Activated CD4-positive, alpha-beta T cell treated with anti-CD3 and anti-CD28 coated beads for 36 hours (primary cell): ENCODE measurements around the gene AP2A2. TPM values are rescaled to one million over a fixed set of nuclear protein-coding genes. Genes with fewer than 3 reads are reported as not detected.

Experiments
- ATAC-seq: fragments of 200-7000 bp; cut with Tn5 transposase; one replicate; pipeline ENCODE4 v1.10.0; 2021; ENCODE audit warnings: mild to moderate bottlenecking, moderate library complexity
- CTCF ChIA-PET: fragments of 350-600 bp; sonication (Branson Sonifier 250); formaldehyde crosslinking; loops from one replicate; lab custom pipeline; 2021; ENCODE audit warnings: antibody characterized with exemption; lab: Charles Lee
- POLR2A ChIA-PET: fragments of 350-600 bp; sonication (Branson Sonifier 250); formaldehyde crosslinking; loops from one replicate; lab custom pipeline; 2021; ENCODE audit warnings: antibody characterized with exemption, inconsistent platforms; lab: Charles Lee
- DNase-seq: peaks from one replicate; pipeline ENCODE4 v3.0.0-alpha.2; 2020
- H3K27ac Mint-ChIP-seq: one replicate; pipeline ENCODE4 v1.8.0; 2021; ENCODE audit warnings: mixed read lengths
- H3K27me3 Mint-ChIP-seq: one replicate; pipeline ENCODE4 v1.8.0; 2021; ENCODE audit warnings: mixed read lengths
- H3K36me3 Mint-ChIP-seq: one replicate; pipeline ENCODE4 v1.8.0; 2021; ENCODE audit warnings: low read depth, mixed read lengths
- H3K4me1 Mint-ChIP-seq: one replicate; pipeline ENCODE4 v1.8.0; 2021; ENCODE audit warnings: mixed read lengths
- H3K4me3 Mint-ChIP-seq: one replicate; pipeline ENCODE4 v1.8.0; 2021; ENCODE audit warnings: mild to moderate bottlenecking, moderate library complexity, mixed read lengths
- H3K9me3 Mint-ChIP-seq: one replicate; pipeline ENCODE4 v1.8.0; 2021; ENCODE audit warnings: low read depth, mixed read lengths
- intact Hi-C, 2 experiments: fragments of 100-400 bp; cut with DNase I in 1 of 2; cut with micrococcal nuclease in 1 of 2; formaldehyde crosslinking; loops; one replicate each; pipeline versions ENCODE4 v1.14.2 to v1.15.1; 2022 to 2024; cut with DNase I, micrococcal nuclease
- total RNA-seq, 2 experiments: library from RNA; stranded (reverse); gene quantifications; one replicate each; pipeline ENCODE4 v1.2.3, GENCODE V29; 2021

Gene AP2A2
- total RNA-seq, 2 experiments from 2014 or later = 43.5 to 71.6 TPM

GRCh38 chr11:926341-926916 is 759 bp downstream of the AP2A2 start:
- Mint-ChIP-seq H3K27ac (peak overlapping the region; percentile 86), H3K36me3 (peaks cover 8% of the 10 kb centered on the region), H3K4me1 (peaks cover 40% of the 10 kb centered on the region), H3K4me3 (peak overlapping the region; percentile 80), H3K9me3 (no peaks in the 10 kb centered on the region), H3K27me3 (no peaks in the 10 kb centered on the region)
- ATAC-seq (no peak), DNase-seq (peak; percentile 24)
- intact Hi-C loops = loop anchor here (5.0 kb wide), 3 partner anchors 36 to 646 kb away; partner anchors contain the start of gene DUSP8 (in 1 of the 2)
- CTCF ChIA-PET = interaction anchor here (1.1 kb wide), 1 partner anchor 348 kb away, joined by 3 read pairs; no protein-coding TSS in a partner anchor
- POLR2A ChIA-PET = no interaction called here

- ChIA-PET POLR2A (interaction anchor here (0.7 kb wide), 1 partner anchor 8 kb away, joined by 3 read pairs; no protein-coding TSS in a partner anchor), CTCF (interaction anchor here (0.6 to 1.0 kb wide), 2 partner anchors 10 to 17 kb away, joined by 3 to 4 read pairs; no protein-coding TSS in a partner anchor)
- ATAC-seq (peak; percentile 37), DNase-seq (peak; percentile 47)
- peaks cover 50% of the 10 kb centered on the region for H3K4me1 Mint-ChIP-seq
- intact Hi-C loops = loop anchor here (5.0 kb wide), 3 partner anchors 34 to 644 kb away; partner anchors contain the start of gene DUSP8 (in 1 of the 2)
- H3K9me3 Mint-ChIP-seq = no peaks in the 10 kb centered on the region
- H3K27ac Mint-ChIP-seq = no peak overlapping the region
- peak overlapping the region; percentile 80 for H3K4me3 Mint-ChIP-seq
- H3K36me3 Mint-ChIP-seq = peaks cover 8% of the 10 kb centered on the region
- H3K27me3 Mint-ChIP-seq = no peaks in the 10 kb centered on the region
Observed at GRCh38 chr11:927871-928270, 2.2 kb downstream of the AP2A2 start.

- CTCF ChIA-PET = interaction anchor here (0.9 to 1.0 kb wide), 3 partner anchors 9 to 23 kb away, joined by 4 read pairs; no protein-coding TSS in a partner anchor
- intact Hi-C loops = loop anchor here (5.0 kb wide), 3 partner anchors 34 to 644 kb away; partner anchors contain the start of gene DUSP8 (in 1 of the 2)
Observed at GRCh38 chr11:928786-929185, 3.1 kb downstream of the AP2A2 start.

GRCh38 chr11:929405-929804 is 3.7 kb downstream of the AP2A2 start:
- DNase-seq = no peak
- ATAC-seq = no peak
- H3K9me3 Mint-ChIP-seq = no peaks in the 10 kb centered on the region
- H3K4me1 Mint-ChIP-seq = peaks cover 61% of the 10 kb centered on the region
- H3K27ac Mint-ChIP-seq = no peak overlapping the region
- intact Hi-C loops = loop anchor here (5.0 kb wide), 3 partner anchors 33 to 643 kb away; partner anchors contain the start of gene DUSP8 (in 1 of the 2)
- H3K27me3 Mint-ChIP-seq = no peaks in the 10 kb centered on the region
- POLR2A ChIA-PET = no interaction called here
- H3K36me3 Mint-ChIP-seq = peaks cover 8% of the 10 kb centered on the region
- H3K4me3 Mint-ChIP-seq = no peak overlapping the region
- CTCF ChIA-PET = interaction anchor here (0.9 kb wide), 1 partner anchor 22 kb away, joined by 4 read pairs; no protein-coding TSS in a partner anchor

More at GRCh38 chr11:928786-929185, 3.1 kb downstream of the AP2A2 start:
- H3K4me1 Mint-ChIP-seq = peaks cover 59% of the 10 kb centered on the region
- no peaks in the 10 kb centered on the region for H3K9me3 Mint-ChIP-seq
- no peaks in the 10 kb centered on the region for H3K27me3 Mint-ChIP-seq
- POLR2A ChIA-PET = no interaction called here
- no peak overlapping the region for H3K4me3 Mint-ChIP-seq
- peaks cover 8% of the 10 kb centered on the region for H3K36me3 Mint-ChIP-seq
- H3K27ac Mint-ChIP-seq = no peak overlapping the region
- no peak for DNase-seq
- ATAC-seq = no peak

GRCh38 chr11:931385-931784 is 5.7 kb downstream of the AP2A2 start:
- intact Hi-C loops = no loop called here
- Mint-ChIP-seq H3K36me3 (peaks cover 8% of the 10 kb centered on the region), H3K4me3 (no peak overlapping the region), H3K27me3 (no peaks in the 10 kb centered on the region), H3K27ac (no peak overlapping the region), H3K9me3 (no peaks in the 10 kb centered on the region), H3K4me1 (peaks cover 64% of the 10 kb centered on the region)
- ATAC-seq = no peak
- no peak for DNase-seq
- POLR2A ChIA-PET = no interaction called here
- CTCF ChIA-PET = no interaction called here

GRCh38 chr11:932435-932834 is 6.8 kb downstream of the AP2A2 start:
- Mint-ChIP-seq H3K27ac (no peak overlapping the region), H3K36me3 (peaks cover 2% of the 10 kb centered on the region), H3K4me1 (peaks cover 62% of the 10 kb centered on the region), H3K27me3 (no peaks in the 10 kb centered on the region), H3K9me3 (no peaks in the 10 kb centered on the region), H3K4me3 (no peak overlapping the region)
- intact Hi-C loops = no loop called here
- ATAC-seq (no peak), DNase-seq (no peak)
- POLR2A ChIA-PET = no interaction called here
- CTCF ChIA-PET = no interaction called here

- H3K36me3 Mint-ChIP-seq = no peaks in the 10 kb centered on the region
- no peaks in the 10 kb centered on the region for H3K9me3 Mint-ChIP-seq
- ATAC-seq (no peak), DNase-seq (no peak)
- intact Hi-C loops = no loop called here
- H3K4me1 Mint-ChIP-seq = peaks cover 63% of the 10 kb centered on the region
- ChIA-PET POLR2A (interaction anchor here (0.5 kb wide), 1 partner anchor 18 kb away, joined by 3 read pairs; no protein-coding TSS in a partner anchor), CTCF (interaction anchor here (0.5 kb wide), 1 partner anchor 90 kb away, joined by 3 read pairs; no protein-coding TSS in a partner anchor)
- no peaks in the 10 kb centered on the region for H3K27me3 Mint-ChIP-seq
- no peak overlapping the region for H3K27ac Mint-ChIP-seq
- no peak overlapping the region for H3K4me3 Mint-ChIP-seq
Observed at GRCh38 chr11:933142-933851, 7.6 kb downstream of the AP2A2 start.

GRCh38 chr11:933936-934335 is 8.3 kb downstream of the AP2A2 start:
- ATAC-seq (no peak), DNase-seq (no peak)
- CTCF ChIA-PET = interaction anchor here (0.5 to 0.6 kb wide), 2 partner anchors 22 to 91 kb away, joined by 3 read pairs; no protein-coding TSS in a partner anchor
- POLR2A ChIA-PET = interaction anchor here (0.5 kb wide), 1 partner anchor 18 kb away, joined by 3 read pairs; no protein-coding TSS in a partner anchor
- no peaks in the 10 kb centered on the region for H3K9me3 Mint-ChIP-seq
- H3K27ac Mint-ChIP-seq = no peak overlapping the region
- intact Hi-C loops = no loop called here
- no peaks in the 10 kb centered on the region for H3K27me3 Mint-ChIP-seq
- no peak overlapping the region for H3K4me3 Mint-ChIP-seq
- H3K4me1 Mint-ChIP-seq = peaks cover 61% of the 10 kb centered on the region
- H3K36me3 Mint-ChIP-seq = no peaks in the 10 kb centered on the region

GRCh38 chr11:934527-934926 is 8.9 kb downstream of the AP2A2 start:
- intact Hi-C loops = no loop called here
- no peak for ATAC-seq
- no peak overlapping the region for H3K27ac Mint-ChIP-seq
- no peak for DNase-seq
- H3K4me1 Mint-ChIP-seq = peaks cover 63% of the 10 kb centered on the region
- no peaks in the 10 kb centered on the region for H3K27me3 Mint-ChIP-seq
- CTCF ChIA-PET = interaction anchor here (0.6 to 0.9 kb wide), 2 partner anchors 23 to 48 kb away, joined by 3 read pairs; no protein-coding TSS in a partner anchor
- no peak overlapping the region for H3K4me3 Mint-ChIP-seq
- H3K36me3 Mint-ChIP-seq = no peaks in the 10 kb centered on the region
- H3K9me3 Mint-ChIP-seq = no peaks in the 10 kb centered on the region
- POLR2A ChIA-PET = no interaction called here

GRCh38 chr11:936199-936598 is 10.5 kb downstream of the AP2A2 start:
- no peak overlapping the region for H3K4me3 Mint-ChIP-seq
- ChIA-PET CTCF (interaction anchor here (1.0 kb wide), 1 partner anchor 11 kb away, joined by 3 read pairs; no protein-coding TSS in a partner anchor), POLR2A (interaction anchor here (0.6 kb wide), 1 partner anchor 9 kb away, joined by 3 read pairs; no protein-coding TSS in a partner anchor)
- no peak for ATAC-seq
- DNase-seq = no peak
- no peaks in the 10 kb centered on the region for H3K27me3 Mint-ChIP-seq
- no peaks in the 10 kb centered on the region for H3K9me3 Mint-ChIP-seq
- intact Hi-C loops = no loop called here
- H3K36me3 Mint-ChIP-seq = no peaks in the 10 kb centered on the region
- H3K4me1 Mint-ChIP-seq = peaks cover 70% of the 10 kb centered on the region
- H3K27ac Mint-ChIP-seq = no peak overlapping the region

- CTCF ChIA-PET = interaction anchor here (0.8 to 1.8 kb wide), 3 partner anchors 8 to 14 kb away, joined by 3 to 4 read pairs (median 3); no protein-coding TSS in a partner anchor
- Mint-ChIP-seq H3K4me3 (no peak overlapping the region), H3K4me1 (peaks cover 67% of the 10 kb centered on the region), H3K27me3 (no peaks in the 10 kb centered on the region), H3K36me3 (no peaks in the 10 kb centered on the region), H3K9me3 (no peaks in the 10 kb centered on the region), H3K27ac (peak overlapping the region; percentile 65)
- POLR2A ChIA-PET = no interaction called here
- ATAC-seq (peak; percentile 74), DNase-seq (peak; percentile 27)
- intact Hi-C loops = no loop called here
Observed at GRCh38 chr11:937841-938261, 12.2 kb downstream of the AP2A2 start.
